K562 treated with DMSO at 1 percent for 24 hours (cell line): ENCODE data around the gene SUN2. TPM values are rescaled to one million over a fixed set of nuclear protein-coding genes. Genes with fewer than 3 reads are reported as not detected.

Source experiments
- total RNA-seq: library from RNA; unstranded; fragments of 300-600 nt; gene quantifications from 2 replicates; pipeline ENCODE4 v1.2.3, GENCODE V29; 2022; ENCODE audit warnings: low read depth; ENCODE audit not compliant: insufficient read depth

SUN2 gene, protein sequence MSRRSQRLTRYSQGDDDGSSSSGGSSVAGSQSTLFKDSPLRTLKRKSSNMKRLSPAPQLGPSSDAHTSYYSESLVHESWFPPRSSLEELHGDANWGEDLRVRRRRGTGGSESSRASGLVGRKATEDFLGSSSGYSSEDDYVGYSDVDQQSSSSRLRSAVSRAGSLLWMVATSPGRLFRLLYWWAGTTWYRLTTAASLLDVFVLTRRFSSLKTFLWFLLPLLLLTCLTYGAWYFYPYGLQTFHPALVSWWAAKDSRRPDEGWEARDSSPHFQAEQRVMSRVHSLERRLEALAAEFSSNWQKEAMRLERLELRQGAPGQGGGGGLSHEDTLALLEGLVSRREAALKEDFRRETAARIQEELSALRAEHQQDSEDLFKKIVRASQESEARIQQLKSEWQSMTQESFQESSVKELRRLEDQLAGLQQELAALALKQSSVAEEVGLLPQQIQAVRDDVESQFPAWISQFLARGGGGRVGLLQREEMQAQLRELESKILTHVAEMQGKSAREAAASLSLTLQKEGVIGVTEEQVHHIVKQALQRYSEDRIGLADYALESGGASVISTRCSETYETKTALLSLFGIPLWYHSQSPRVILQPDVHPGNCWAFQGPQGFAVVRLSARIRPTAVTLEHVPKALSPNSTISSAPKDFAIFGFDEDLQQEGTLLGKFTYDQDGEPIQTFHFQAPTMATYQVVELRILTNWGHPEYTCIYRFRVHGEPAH
- total RNA-seq = 72.7 and 74.5 TPM in 2 replicates

DNA sequence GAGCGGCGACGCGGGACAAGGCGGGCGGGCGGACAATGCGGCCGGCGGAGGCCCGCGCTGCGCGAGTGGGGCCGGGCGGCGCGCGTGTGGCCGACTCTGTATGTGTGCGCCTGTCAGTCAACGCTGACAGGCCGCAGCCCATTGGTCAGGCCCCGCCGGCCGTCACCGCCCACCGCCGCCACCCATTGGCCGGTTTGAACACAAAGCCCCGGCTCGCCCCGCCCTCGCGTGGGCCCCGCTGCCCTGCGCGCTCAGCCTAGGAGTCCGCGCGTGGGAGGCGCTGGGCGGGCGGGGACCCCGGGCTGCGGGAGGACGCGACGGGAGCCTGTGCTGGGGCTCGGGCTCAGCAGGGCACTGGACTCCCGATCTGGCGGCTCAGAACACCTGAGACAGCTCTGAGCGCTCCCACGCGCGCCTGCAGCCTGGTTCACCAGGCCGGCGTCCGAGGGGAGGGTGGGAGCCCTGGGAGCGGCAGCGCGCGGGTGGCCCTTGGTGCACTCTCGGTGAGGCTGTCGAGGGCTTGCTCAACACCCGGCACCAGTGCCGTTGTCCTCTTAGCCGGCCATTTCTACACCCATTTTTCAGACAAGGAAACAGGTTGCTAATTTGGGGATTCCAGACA, at the start of gene SUN2:
Gene SUN2, minus strand, starts transcription at position 88 of the 622 bp plus-strand sequence. CDS start 3,370 bp downstream, outside the sequence.

GRCh38 chr22:38793721-38794466, 38.1 kb upstream of the SUN2 start, which contains the start of gene DNAL4:
DNAL4 (minus strand) TSS chr22:38794143; CDS start chr22:38782731, 11,412 bp downstream.

GRCh38 chr22:38705235-38706100, 50.3 kb downstream of the SUN2 start, which contains the start of gene GTPBP1:
GTPBP1 (plus strand) TSS chr22:38705944; CDS start chr22:38705956, 12 bp downstream.

GRCh38 chr22:38700789-38701628, 54.8 kb downstream of the SUN2 start, which contains the start of gene JOSD1:
JOSD1 (minus strand) TSS chr22:38700943; CDS start chr22:38699987, 956 bp downstream.

Other genes starting within 250 kb of the SUN2 start
- gene DDX17, start 249.7 kb downstream of the SUN2 start, total RNA-seq = 127 and 130 TPM in 2 replicates
- 1.9 and 6.6 TPM in 2 replicates for gene DMC1, start 185.8 kb downstream of the SUN2 start, total RNA-seq
- 0.09 and 0.32 TPM in 2 replicates for gene FAM227A, start 99.6 kb downstream of the SUN2 start, total RNA-seq
- 11.1 and 17.2 TPM in 2 replicates for gene CBY1, start 99.4 kb downstream of the SUN2 start, total RNA-seq
- gene TOMM22, start 74.0 kb downstream of the SUN2 start, total RNA-seq = 12.6 and 13.0 TPM in 2 replicates
- 31.2 and 34.0 TPM in 2 replicates for gene JOSD1, start 55.1 kb downstream of the SUN2 start, total RNA-seq
- gene GTPBP1, start 50.1 kb downstream of the SUN2 start, total RNA-seq = 26.5 and 28.2 TPM in 2 replicates
- 15.3 and 16.5 TPM in 2 replicates for gene DNAL4, start 38.1 kb upstream of the SUN2 start, total RNA-seq
- 5.1 and 5.8 TPM in 2 replicates for gene NPTXR, start 88.0 kb upstream of the SUN2 start, total RNA-seq
- 12.3 and 12.5 TPM in 2 replicates for gene CBX6, start 116.2 kb upstream of the SUN2 start, total RNA-seq
- gene APOBEC3A, start 201.6 kb upstream of the SUN2 start, total RNA-seq = not detected in 2 replicates
- gene APOBEC3B, start 226.3 kb upstream of the SUN2 start, total RNA-seq = 65.1 and 67.3 TPM in 2 replicates